H1 (cell line): ENCODE measurements around the gene ING4.

ENCODE experiments used
- CEBPB ChIP-seq: IDR thresholded peaks from 2 replicates; pipeline ENCODE4 v1.6.1; 2012; ENCODE audit warnings: low read depth, low read length
- CHD1 ChIP-seq: IDR thresholded peaks from 2 replicates; pipeline ENCODE4 v1.6.1; 2012; ENCODE audit warnings: low read depth, low read length, improper control_type of control experiment
- EZH2 ChIP-seq: fragments of 200-600 bp; sonication (generic); IDR thresholded peaks from 2 replicates; pipeline ENCODE4 v1.7.1; 2012; ENCODE audit warnings: low read depth, mild to moderate bottlenecking, moderate library complexity, low read length, inconsistent platforms; ENCODE audit not compliant: severe bottlenecking
- KDM1A ChIP-seq: fragments of 200-600, 300-600 bp; sonication (generic); IDR thresholded peaks from 2 replicates; pipeline ENCODE4 v1.7.1; 2016; ENCODE audit warnings: mild to moderate bottlenecking, low read length, borderline replicate concordance
- YY1 ChIP-seq: IDR thresholded peaks from 2 replicates; pipeline ENCODE4 v1.6.1; 2011; ENCODE audit warnings: low read depth, mild to moderate bottlenecking, low read length
- TF ChIP-seq, protein P1 (sequence below), 3 experiments: IDR thresholded peaks; 1 replicate in 2 of 3; 2 replicates in 1 of 3; pipeline versions ENCODE4 v1.5.1 to v1.6.1; 2011; ENCODE audit warnings: low read length in 3 of 3, mild to moderate bottlenecking in 3 of 3, inconsistent platforms in 2 of 3, low read depth in 1 of 3, moderate library complexity in 1 of 3; ENCODE audit not compliant: insufficient read depth in 1 of 3; ENCODE audit errors: control extremely low read depth in 1 of 3

- no peak for TF ChIP-seq EZH2
- TF ChIP-seq, protein P1, sequence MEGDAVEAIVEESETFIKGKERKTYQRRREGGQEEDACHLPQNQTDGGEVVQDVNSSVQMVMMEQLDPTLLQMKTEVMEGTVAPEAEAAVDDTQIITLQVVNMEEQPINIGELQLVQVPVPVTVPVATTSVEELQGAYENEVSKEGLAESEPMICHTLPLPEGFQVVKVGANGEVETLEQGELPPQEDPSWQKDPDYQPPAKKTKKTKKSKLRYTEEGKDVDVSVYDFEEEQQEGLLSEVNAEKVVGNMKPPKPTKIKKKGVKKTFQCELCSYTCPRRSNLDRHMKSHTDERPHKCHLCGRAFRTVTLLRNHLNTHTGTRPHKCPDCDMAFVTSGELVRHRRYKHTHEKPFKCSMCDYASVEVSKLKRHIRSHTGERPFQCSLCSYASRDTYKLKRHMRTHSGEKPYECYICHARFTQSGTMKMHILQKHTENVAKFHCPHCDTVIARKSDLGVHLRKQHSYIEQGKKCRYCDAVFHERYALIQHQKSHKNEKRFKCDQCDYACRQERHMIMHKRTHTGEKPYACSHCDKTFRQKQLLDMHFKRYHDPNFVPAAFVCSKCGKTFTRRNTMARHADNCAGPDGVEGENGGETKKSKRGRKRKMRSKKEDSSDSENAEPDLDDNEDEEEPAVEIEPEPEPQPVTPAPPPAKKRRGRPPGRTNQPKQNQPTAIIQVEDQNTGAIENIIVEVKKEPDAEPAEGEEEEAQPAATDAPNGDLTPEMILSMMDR (IDR thresholded peaks at IDR 0.05; ENCODE audit: control extremely low read depth in 1 of 3, insufficient read depth in 1 of 3, low read depth in 1 of 3, low read length in 3 of 3) = no peak
- TF ChIP-seq CHD1 = no peak
- no peak for TF ChIP-seq YY1
- TF ChIP-seq CEBPB = no peak
- TF ChIP-seq KDM1A = no peak
Observed at GRCh38 chr12:6646276-6647082, 16.4 kb downstream of the ING4 start.
